ENCODE results near the gene EDC3.
"Not testable (repeated sequence)": the region's sequence is repeated elsewhere in the genome, so short reads cannot be mapped to it uniquely, and the experiment has no call there.

Gene EDC3

GRCh38 chr15:74642734-74643664, 52.8 kb downstream of the EDC3 start:
- no peak overlapping the region for H3K9ac ChIP-seq (ENCODE audit: low read length)

DNA sequence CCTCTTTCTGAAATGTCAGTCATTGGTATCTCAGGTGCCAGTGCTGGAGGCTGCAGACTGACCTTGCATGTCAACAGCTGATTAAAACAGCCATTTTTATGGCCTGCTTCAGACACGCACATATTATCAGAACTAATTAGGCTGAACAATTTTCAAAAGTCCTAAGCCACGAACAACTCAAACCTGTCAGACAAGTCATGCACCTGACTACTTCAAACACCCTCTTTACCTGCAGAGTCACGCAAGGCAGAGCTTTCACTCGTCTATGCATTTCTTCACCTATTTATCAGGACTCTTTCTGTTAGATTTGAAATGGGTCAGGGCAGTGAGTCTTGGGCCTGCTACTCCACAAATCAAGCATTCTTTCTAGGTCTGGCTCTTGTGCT, 53.5 kb downstream of the EDC3 start:
- Histone ChIP-seq H3K27me3 (ENCODE audit: control insufficient read depth, insufficient read depth, low read length) (no peaks in the 10 kb centered on the region), H3K9ac (ENCODE audit: low read length) (no peak overlapping the region), H3K4me1 (ENCODE audit: control insufficient read depth, insufficient read depth, low read length) (peaks cover 35% of the 10 kb centered on the region), H3K9me3 (ENCODE audit: control insufficient read depth, low read length) (no peaks in the 10 kb centered on the region), H3K36me3 (ENCODE audit: control insufficient read depth, insufficient read depth, low read length) (no peaks in the 10 kb centered on the region), H3K4me3 (ENCODE audit: low read length) (no peak overlapping the region)

More at GRCh38 chr15:74642734-74643664, 52.8 kb downstream of the EDC3 start:
- Histone ChIP-seq H3K4me3 (ENCODE audit: low read length) (no peak overlapping the region), H3K27me3 (ENCODE audit: control insufficient read depth, insufficient read depth, low read length) (no peaks in the 10 kb centered on the region), H3K9me3 (ENCODE audit: control insufficient read depth, low read length) (no peaks in the 10 kb centered on the region), H3K4me1 (ENCODE audit: control insufficient read depth, insufficient read depth, low read length) (peaks cover 35% of the 10 kb centered on the region), H3K36me3 (ENCODE audit: control insufficient read depth, insufficient read depth, low read length) (no peaks in the 10 kb centered on the region)

DNA sequence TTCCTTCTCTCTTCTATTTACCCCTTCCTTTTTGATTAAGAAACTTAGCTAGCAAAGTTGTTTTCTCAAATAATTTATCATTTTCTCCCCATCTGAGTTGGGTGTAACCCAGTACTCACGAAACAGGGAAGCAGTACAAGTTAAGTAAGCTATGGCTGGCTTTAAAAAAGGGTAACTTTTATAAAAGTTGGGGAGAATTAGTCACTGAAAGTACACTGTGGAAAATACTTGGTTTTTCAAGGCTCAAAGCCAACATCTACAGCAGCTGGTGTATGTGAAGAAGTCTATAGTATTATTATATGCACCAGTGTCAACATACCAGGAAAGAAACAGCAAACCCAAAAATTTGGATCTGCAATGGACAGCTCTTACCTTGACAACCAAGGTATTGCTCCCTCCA, 54.7 kb downstream of the EDC3 start:
- Histone ChIP-seq H3K36me3 (ENCODE audit: control insufficient read depth, insufficient read depth, low read length) (no peaks in the 10 kb centered on the region), H3K27me3 (ENCODE audit: control insufficient read depth, insufficient read depth, low read length) (no peaks in the 10 kb centered on the region), H3K9me3 (ENCODE audit: control insufficient read depth, low read length) (no peaks in the 10 kb centered on the region), H3K4me3 (ENCODE audit: low read length) (no peak overlapping the region), H3K9ac (ENCODE audit: low read length) (no peak overlapping the region), H3K4me1 (ENCODE audit: control insufficient read depth, insufficient read depth, low read length) (peaks cover 35% of the 10 kb centered on the region)

DNA sequence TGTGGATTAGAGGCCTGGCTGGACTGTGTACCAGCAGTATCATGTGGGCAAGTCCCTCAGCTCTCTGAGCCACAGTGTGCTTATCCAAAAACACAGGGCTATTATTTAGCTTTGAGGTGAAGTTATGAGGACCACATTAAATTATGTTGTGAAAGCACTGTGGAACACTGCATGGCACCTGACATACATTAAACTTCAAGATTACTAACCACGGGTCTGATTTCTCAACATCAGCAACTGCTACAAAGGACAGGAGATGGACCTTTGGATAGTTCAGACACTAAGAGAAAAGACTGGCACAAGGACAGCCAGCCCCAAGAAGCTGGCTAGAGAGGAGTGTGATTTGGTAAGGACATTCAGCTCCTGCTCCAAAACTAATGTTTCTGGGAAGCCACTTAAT, 58.8 kb downstream of the EDC3 start:
- Histone ChIP-seq H3K4me1 (ENCODE audit: control insufficient read depth, insufficient read depth, low read length) (peaks cover 15% of the 10 kb centered on the region), H3K27me3 (ENCODE audit: control insufficient read depth, insufficient read depth, low read length) (no peaks in the 10 kb centered on the region), H3K9me3 (ENCODE audit: control insufficient read depth, low read length) (no peaks in the 10 kb centered on the region), H3K4me3 (ENCODE audit: low read length) (no peak overlapping the region), H3K9ac (ENCODE audit: low read length) (no peak overlapping the region), H3K36me3 (ENCODE audit: control insufficient read depth, insufficient read depth, low read length) (peaks cover 22% of the 10 kb centered on the region)

DNA sequence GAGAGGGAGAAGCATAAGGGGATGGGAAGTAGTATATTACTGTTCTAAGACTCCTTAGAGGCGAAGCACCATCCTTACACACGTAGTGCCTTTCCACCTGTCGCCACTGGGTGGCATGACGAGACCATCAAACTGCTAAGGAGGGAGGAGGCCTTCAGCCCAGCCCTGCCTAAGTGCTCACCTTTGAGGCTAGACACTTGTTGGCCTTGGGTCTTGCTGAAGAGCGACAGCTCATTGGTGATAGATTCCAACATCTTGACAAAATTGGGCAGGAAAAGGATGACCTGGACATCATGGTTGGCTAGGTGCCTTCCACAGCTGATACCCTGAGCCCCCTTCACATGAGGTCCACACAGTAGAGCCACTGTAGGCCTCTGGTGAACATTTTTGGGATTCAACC, 60.6 kb downstream of the EDC3 start:
- no peak overlapping the region for H3K9ac ChIP-seq (ENCODE audit: low read length)
- H3K36me3 ChIP-seq (ENCODE audit: control insufficient read depth, insufficient read depth, low read length): peaks cover 22% of the 10 kb centered on the region
- H3K4me1 ChIP-seq (ENCODE audit: control insufficient read depth, insufficient read depth, low read length): no peaks in the 10 kb centered on the region
- H3K4me3 ChIP-seq (ENCODE audit: low read length): no peak overlapping the region
- H3K9me3 ChIP-seq (ENCODE audit: control insufficient read depth, low read length): no peaks in the 10 kb centered on the region
- H3K27me3 ChIP-seq (ENCODE audit: control insufficient read depth, insufficient read depth, low read length): no peaks in the 10 kb centered on the region

GRCh38 chr15:74633781-74634180, 62.0 kb downstream of the EDC3 start:
- Histone ChIP-seq H3K9ac (ENCODE audit: low read length) (no peak overlapping the region), H3K4me3 (ENCODE audit: low read length) (no peak overlapping the region), H3K36me3 (ENCODE audit: control insufficient read depth, insufficient read depth, low read length) (peaks cover 27% of the 10 kb centered on the region), H3K9me3 (ENCODE audit: control insufficient read depth, low read length) (no peaks in the 10 kb centered on the region), H3K27me3 (ENCODE audit: control insufficient read depth, insufficient read depth, low read length) (no peaks in the 10 kb centered on the region), H3K4me1 (ENCODE audit: control insufficient read depth, insufficient read depth, low read length) (no peaks in the 10 kb centered on the region)

- Histone ChIP-seq H3K4me1 (ENCODE audit: control insufficient read depth, insufficient read depth, low read length) (no peaks in the 10 kb centered on the region), H3K36me3 (ENCODE audit: control insufficient read depth, insufficient read depth, low read length) (peaks cover 28% of the 10 kb centered on the region), H3K27me3 (ENCODE audit: control insufficient read depth, insufficient read depth, low read length) (no peaks in the 10 kb centered on the region)
Measured at GRCh38 chr15:74632601-74633000, 63.2 kb downstream of the EDC3 start.

DNA sequence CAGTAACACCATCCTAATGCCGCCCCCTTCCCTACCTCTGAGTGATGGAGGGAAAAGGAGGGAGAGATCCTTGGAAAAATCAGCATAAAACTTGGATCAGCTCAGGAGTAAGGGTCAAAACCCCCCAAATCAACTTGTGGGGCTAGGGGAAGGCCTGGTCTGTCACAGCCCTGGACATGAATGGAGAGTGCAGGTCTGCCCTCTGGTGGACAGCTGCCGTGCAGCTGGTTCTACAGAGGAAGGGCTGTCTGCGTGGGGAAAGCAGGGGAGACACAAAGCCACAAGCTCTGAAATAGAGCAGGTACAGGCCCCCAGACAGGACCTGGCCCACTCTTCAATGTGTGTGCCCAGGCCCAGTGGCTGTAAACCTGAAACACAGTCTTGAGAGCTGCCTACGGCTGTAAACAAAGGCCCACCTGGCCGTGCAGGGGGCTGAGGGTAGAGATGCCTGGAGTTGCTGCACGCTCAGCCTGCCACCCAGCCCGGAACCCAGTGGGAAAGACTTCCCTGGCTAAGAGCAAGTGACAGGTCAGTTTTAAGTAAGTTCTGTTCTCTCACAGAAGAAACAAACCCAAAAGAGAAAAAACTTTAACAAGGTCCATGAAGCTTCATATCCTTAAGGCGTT, 63.8 kb downstream of the EDC3 start:
- H3K9ac ChIP-seq (ENCODE audit: low read length): no peak overlapping the region
- no peak overlapping the region for H3K4me3 ChIP-seq (ENCODE audit: low read length)
- H3K27me3 ChIP-seq (ENCODE audit: control insufficient read depth, insufficient read depth, low read length): no peaks in the 10 kb centered on the region
- peaks cover 28% of the 10 kb centered on the region for H3K36me3 ChIP-seq (ENCODE audit: control insufficient read depth, insufficient read depth, low read length)
- no peaks in the 10 kb centered on the region for H3K9me3 ChIP-seq (ENCODE audit: control insufficient read depth, low read length)
- H3K4me1 ChIP-seq (ENCODE audit: control insufficient read depth, insufficient read depth, low read length): no peaks in the 10 kb centered on the region

More at GRCh38 chr15:74632601-74633000, 63.2 kb downstream of the EDC3 start:
- Histone ChIP-seq H3K9me3 (ENCODE audit: control insufficient read depth, low read length) (no peaks in the 10 kb centered on the region), H3K9ac (ENCODE audit: low read length) (no peak overlapping the region), H3K4me3 (ENCODE audit: low read length) (no peak overlapping the region)

DNA sequence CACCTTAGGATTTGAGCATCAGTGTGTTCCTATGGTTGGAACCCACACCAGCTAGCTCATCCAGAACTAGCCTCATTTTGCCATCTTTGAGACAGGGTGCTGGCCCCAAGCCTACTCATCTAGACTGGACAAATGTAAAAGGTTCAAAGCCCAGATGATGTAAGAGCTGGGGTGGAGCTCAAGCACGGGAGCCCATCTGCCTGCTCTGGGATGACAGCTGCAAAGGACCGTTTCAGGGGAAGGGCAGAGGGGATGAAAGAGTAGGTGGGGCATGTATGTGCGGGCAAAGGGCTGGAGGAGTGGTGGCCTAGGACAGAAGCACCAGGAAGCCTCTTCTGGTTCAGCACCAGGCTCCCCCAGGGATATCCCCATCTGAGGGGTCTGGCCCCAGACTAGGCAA, 64.4 kb downstream of the EDC3 start:
- Histone ChIP-seq H3K9ac (ENCODE audit: low read length) (no peak overlapping the region), H3K4me1 (ENCODE audit: control insufficient read depth, insufficient read depth, low read length) (no peaks in the 10 kb centered on the region), H3K9me3 (ENCODE audit: control insufficient read depth, low read length) (no peaks in the 10 kb centered on the region), H3K27me3 (ENCODE audit: control insufficient read depth, insufficient read depth, low read length) (no peaks in the 10 kb centered on the region), H3K36me3 (ENCODE audit: control insufficient read depth, insufficient read depth, low read length) (peaks cover 31% of the 10 kb centered on the region), H3K4me3 (ENCODE audit: low read length) (no peak overlapping the region)

- Histone ChIP-seq H3K27me3 (ENCODE audit: control insufficient read depth, insufficient read depth, low read length) (no peaks in the 10 kb centered on the region), H3K9me3 (ENCODE audit: control insufficient read depth, low read length) (no peaks in the 10 kb centered on the region), H3K4me1 (ENCODE audit: control insufficient read depth, insufficient read depth, low read length) (no peaks in the 10 kb centered on the region), H3K9ac (ENCODE audit: low read length) (no peak overlapping the region), H3K36me3 (ENCODE audit: control insufficient read depth, insufficient read depth, low read length) (peaks cover 34% of the 10 kb centered on the region), H3K4me3 (ENCODE audit: low read length) (no peak overlapping the region)
Measured at GRCh38 chr15:74631087-74631385, 64.8 kb downstream of the EDC3 start.

DNA sequence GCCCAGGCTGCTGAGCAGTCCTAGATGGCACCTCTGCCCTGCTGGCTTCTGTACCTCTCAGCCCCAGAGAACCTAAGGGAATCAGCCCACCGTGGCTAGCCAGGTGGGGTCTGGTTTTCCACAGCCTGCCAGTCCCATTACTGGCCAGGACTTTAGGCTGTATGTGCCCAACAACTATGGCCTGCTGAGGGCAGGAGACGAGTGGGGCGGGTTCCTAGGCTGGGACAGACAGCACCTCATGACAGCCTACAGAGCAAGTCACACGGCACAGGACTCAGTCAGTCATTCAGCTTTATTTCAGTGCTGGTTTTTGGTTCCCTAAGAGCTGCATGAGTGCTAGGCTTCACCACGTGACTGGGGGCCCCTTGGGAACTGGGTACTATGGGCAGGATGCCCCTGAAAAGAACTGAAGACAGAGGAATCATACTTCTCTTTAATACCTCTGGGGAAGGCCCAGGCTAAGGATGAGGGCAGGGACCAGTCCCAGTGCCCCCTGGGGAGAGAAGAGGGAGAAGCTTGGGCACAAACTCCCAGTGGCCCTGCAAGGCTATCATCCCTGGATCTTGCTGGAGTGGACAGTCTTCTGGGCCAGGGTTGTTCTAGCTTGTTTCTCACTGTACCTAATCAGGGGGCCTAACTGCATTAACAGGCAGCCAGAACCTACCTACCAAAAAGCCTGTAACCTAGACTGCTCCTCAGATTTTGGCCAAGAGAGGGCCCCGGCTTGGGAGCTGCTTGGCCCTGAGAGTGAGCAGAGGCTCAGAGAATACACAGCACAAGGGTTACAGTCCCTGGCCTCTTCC, 65.3 kb downstream of the EDC3 start:
- H3K4me1 ChIP-seq (ENCODE audit: control insufficient read depth, insufficient read depth, low read length): no peaks in the 10 kb centered on the region
- no peaks in the 10 kb centered on the region for H3K9me3 ChIP-seq (ENCODE audit: control insufficient read depth, low read length)
- H3K27me3 ChIP-seq (ENCODE audit: control insufficient read depth, insufficient read depth, low read length): no peaks in the 10 kb centered on the region
- no peak overlapping the region for H3K4me3 ChIP-seq (ENCODE audit: low read length)
- H3K9ac ChIP-seq (ENCODE audit: low read length): no peak overlapping the region
- H3K36me3 ChIP-seq (ENCODE audit: control insufficient read depth, insufficient read depth, low read length): peaks cover 38% of the 10 kb centered on the region

- not testable (repeated sequence) for H3K9me3 ChIP-seq (ENCODE audit: control insufficient read depth, low read length); H3K4me1 ChIP-seq (ENCODE audit: control insufficient read depth, insufficient read depth, low read length); H3K27me3 ChIP-seq (ENCODE audit: control insufficient read depth, insufficient read depth, low read length); H3K9ac ChIP-seq (ENCODE audit: low read length); H3K4me3 ChIP-seq (ENCODE audit: low read length)
- peaks cover 43% of the 10 kb centered on the region for H3K36me3 ChIP-seq (ENCODE audit: control insufficient read depth, insufficient read depth, low read length)
Measured at GRCh38 chr15:74629696-74630095, 66.1 kb downstream of the EDC3 start.

All from mucosa of stomach (tissue), 1 donor.